Umbilical cord (tissue), 2 donors: ENCODE measurements around the gene SCIMP. TPM values are rescaled to one million over a fixed set of nuclear protein-coding genes. Genes with fewer than 3 reads are reported as not detected.
"Not testable (repeated sequence)": the region's sequence is repeated elsewhere in the genome, so short reads cannot be mapped to it uniquely, and the experiment has no call there.

ENCODE experiments used
- DNase-seq: peaks from one replicate; pipeline ENCODE4 v3.0.0-alpha.2; 2015; ENCODE audit warnings: low spot score
- total RNA-seq: library from RNA; depleted of rRNA; stranded (reverse); fragments of >200 nt; gene quantifications from one replicate; pipeline ENCODE4 v1.2.3, GENCODE V29; 2014; ENCODE audit warnings: low replicate concordance; ENCODE audit not compliant: insufficient read depth

Gene SCIMP
- total RNA-seq: 0.72 TPM

GRCh38 chr17:5234645-5235576 lies at the start of gene SCIMP:
Gene SCIMP (minus strand): TSS chr17:5234860. CDS start chr17:5234755, 105 bp downstream.
- DNase-seq: no peak

DNA sequence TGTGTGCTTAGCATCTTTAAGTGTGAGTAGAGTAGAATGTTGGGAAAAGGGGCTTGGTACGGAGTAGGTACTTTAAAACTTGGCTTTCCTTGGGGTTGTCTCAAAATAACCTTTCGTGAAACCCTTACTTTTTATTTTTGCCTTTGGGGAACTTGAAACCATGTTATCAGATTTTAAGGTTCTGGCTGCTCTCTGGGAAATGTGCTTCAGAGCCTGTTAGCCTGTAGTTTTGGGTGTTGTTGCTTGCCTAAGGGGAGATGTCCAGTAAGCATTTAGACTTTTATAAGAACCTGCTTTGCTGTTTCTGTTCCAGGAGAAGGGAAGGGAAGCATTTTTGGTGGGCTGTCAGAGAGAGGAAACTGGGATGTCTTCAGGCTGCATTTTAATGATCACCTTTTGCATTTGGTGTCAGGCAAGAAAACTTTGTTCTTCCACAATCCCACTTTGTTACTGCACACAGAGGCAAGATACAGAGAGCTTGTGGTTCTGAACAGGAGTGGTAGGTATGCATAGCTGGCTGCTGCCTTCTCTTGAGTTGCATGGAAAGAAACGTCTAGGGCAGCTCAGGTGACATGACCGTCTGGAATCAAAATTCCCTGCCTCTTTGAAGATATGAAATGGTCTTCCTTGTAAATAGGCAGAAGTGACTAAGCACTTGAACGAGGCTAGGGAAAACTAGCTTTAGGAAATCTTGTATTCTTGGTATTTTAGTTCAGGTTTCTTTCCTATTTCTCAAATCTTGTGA lies 49.1 kb upstream of the SCIMP start:
- DNase-seq: no peak

DNA sequence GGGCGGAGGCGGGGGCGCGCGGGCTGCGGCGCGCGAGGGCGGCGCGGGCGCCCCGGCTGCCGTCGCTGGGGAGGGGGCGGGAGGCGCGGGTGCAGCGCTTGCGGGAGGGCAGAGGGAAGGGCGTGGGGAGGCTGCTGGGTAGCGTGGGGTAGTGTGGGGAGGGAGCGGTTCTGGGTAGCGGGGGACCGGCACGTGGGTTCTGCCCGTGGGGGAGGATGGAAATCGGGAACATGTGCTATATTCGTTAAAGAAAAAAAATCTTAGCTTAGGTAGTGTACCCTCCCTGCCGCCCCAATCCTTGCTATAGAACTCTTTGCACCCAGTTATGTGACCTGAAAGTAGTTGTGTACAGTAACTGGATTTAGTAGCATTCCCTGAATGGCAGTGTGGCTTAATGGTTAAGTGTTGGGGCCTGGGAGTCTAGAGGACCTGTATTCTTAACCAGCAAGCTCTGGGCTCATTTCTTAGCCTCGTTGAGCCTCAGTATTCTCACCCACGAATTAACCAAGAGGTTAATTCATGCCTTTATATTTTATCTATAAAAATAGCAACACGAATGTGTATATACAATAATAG lies 48.1 kb upstream of the SCIMP start:
- DNase-seq: peak; percentile 10

DNA sequence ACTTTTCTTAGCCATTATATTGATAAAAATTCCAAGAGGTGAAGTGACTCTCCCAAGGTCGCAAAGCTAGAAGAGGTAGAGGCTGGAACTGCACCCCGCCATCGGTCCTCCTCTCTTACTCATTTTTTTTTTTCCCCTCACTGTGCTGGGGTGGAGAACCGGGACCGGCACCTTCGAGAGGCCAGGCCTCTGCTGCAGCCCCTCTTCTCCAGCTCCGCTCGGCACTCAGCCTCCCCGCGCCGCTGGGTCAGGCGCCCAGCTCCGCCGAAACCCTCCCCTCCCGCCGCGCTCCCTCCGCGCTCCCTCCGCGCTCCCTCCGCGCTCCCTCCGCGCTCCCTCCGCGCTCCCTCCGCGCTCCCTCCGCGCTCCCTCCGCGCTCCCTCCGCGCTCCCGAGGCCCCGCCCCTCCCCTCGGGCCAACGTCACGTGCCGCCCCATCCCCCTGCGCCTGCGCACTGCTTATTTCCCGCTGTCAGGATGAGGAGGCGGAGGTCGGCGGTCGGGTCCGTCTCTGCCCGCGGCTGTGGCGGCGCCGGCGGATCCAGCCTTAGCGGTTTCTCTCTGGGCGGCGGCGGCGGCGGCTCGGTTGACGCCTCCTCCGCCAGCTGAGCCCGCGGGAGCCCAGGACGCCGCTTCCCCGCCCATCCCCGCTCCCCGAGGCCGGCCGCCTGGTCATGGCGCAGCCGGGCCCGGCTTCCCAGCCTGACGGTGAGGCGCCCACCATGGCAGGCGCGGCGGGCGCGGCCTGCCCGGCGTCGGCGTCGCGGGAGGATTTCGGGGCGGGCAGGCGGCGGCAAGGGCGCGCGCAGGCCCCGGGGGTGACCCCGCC lies 47.4 kb upstream of the SCIMP start, which contains the start of gene RABEP1:
Gene RABEP1 (plus strand): TSS at position 471 of the 828 bp plus-strand sequence. CDS start 203 bp downstream, at position 674.
- peak; percentile 90 for DNase-seq

- no peak for DNase-seq
These were observed 37.7 kb upstream of the SCIMP start for GRCh38 chr17:5272322-5272721.

DNA sequence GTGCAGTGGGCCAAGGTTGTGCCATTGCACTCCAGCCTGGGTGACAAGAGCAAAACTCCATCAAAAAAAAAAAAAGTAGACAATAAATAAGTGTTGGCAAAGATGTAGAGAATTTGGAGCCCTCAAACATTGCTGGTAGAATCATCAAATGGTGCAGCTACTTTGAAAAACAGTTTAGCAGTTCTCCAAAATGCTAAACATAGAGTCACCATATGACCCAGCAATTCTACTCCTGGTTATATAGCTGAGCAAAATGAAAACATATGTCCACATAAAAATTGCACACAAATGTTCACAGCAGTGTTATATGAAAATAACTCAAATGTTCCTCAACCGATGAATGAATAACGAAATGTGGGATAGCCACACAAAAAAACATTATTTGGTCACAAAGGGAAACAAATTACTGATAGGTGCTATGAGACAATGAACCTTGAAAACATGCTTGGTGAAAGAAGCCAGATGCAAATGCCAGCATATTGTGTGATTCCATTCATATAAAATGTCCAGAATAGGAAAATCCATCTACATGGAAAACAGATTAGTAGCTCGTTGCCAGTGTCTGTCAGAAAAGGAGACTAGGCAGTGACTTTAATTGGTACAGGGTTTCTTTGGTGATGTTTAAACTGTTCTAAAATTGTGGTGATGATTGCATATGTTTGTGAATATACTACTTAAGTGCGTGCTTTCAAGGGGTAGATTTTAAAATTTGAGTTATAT lies 34.7 kb upstream of the SCIMP start:
- no peak for DNase-seq

- DNase-seq: no peak
These were observed 30.2 kb upstream of the SCIMP start for GRCh38 chr17:5264893-5265292.

- no peak for DNase-seq
These were observed 28.8 kb upstream of the SCIMP start for GRCh38 chr17:5263441-5263840.

DNA sequence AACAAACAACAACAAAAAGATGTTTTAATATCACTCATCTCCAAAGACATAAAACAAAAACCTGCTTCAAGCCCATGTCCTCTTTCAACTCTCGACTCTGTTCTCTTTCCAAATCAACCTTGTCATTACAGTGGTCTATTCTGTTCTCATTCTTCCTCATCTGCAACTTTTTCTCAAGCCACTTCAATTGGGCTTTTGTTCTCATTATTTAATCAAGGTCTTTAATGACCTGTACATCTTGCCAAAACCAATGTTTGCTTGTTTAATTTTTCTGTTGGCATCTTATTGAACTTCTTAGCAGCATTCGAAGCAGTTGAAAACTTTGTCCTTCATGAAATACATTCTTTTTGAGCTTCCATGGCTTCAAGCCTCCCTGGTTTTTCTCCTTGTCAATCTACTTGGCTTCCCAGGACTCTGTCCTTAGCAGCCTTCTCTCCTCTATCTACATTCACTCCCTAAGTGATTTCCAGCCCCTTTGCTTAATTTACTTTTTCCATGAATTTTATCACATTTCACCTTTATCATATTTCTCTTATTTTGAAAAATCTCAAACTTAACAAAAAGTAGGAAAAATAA lies 27.8 kb upstream of the SCIMP start:
- DNase-seq: no peak

GRCh38 chr17:5260542-5260941 lies 25.9 kb upstream of the SCIMP start:
- DNase-seq: no peak

- DNase-seq: no peak
These were observed 22.5 kb upstream of the SCIMP start for GRCh38 chr17:5257124-5257523.

GRCh38 chr17:5254903-5255521 lies 20.4 kb upstream of the SCIMP start:
- peak; percentile 32 for DNase-seq

DNA sequence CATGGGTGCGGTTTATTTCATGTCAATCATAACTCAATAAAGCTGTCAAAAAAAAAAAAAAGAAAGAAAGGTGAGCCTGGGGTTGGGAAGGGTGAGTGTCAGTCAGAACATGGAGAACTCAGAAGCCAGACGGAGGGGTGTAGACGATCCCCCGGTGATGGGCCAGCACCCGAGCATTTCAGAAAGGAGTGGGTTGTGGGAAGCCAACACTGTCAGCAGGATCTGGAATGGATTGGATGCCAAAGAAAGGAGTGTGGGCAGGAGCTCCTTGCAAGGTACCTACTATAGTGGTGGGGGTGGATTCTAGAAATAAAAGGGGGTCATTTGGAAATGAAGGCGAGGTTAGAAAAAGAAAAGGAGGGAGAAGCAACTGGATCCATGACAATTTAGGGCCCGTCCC lies 19.8 kb upstream of the SCIMP start:
- no peak for DNase-seq

DNA sequence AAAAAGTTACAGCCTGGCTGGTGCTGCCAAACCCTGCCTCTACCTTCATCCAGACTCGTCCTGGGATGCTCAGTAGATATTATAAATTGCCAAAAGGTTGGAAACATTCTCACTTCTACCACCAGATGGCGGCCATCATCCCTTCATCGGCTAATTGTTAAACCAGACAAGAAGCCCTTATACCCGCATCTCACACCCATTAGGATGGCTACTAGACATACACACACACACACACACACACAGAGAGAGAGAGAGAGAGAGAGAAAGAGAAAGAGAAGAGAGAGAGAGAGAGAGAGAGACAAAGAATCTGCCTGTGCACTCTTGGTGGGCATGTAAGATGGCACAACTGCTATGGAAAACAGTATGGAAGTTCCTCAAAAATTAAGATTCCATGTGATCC lies 15.0 kb upstream of the SCIMP start:
- peak; percentile 67 for DNase-seq

GRCh38 chr17:5248821-5249479 lies 14.3 kb upstream of the SCIMP start:
- peak; percentile 19 for DNase-seq

DNA sequence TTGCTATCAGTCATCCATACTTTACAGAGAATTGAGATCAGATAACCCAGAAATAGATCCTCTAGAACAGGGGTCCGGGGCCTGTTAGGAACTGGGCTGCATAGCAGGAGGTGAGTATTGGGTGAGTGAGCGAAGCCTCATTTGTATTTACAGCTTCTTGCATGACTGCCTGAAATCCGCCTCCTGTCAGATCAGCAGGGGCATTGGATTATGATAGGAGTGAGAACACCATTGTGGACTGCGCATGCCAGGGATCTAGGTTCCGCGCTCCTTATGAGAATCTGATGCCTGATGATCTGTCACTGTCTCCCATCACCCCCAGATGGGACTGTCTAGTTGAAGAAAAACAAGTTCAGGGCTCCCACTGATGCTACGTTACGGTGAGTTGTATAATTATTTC lies 13.0 kb upstream of the SCIMP start:
- DNase-seq: no peak

GRCh38 chr17:5241861-5242671 lies 7.4 kb upstream of the SCIMP start:
- DNase-seq: no peak

DNA sequence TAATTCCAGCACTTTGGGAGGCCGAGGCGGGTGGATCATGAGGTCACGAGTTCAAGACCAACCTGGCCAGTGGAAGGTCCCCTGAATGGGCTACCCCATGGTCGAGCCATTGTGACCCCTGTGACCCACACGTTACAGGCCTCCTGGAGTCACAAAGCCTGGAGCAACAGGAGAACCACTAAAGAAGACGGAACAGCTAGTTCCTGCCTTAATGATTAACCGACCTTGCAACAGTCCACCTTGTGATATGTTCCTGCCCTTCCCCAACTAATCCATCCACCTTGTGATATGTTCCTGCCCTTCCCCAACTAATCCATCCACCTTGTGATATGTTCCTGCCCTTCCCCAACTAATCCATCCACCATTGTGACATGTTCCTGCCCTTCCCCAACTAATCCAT lies 5.1 kb upstream of the SCIMP start:
- not testable (repeated sequence) for DNase-seq
